ENCODE data around the gene TRMT61A. TPM values are rescaled to one million over a fixed set of nuclear protein-coding genes. Genes with fewer than 3 reads are reported as not detected.

Gene TRMT61A
- total RNA-seq, 1 experiment from 2014 or later: 14.9 TPM

- H3K27ac ChIP-seq (ENCODE audit: low read depth, low read length): peak overlapping the region; percentile 73
- DNase-seq (ENCODE audit: low read depth, low spot score) (no peak), ATAC-seq (no peak)
- peaks cover 0 to 12% of the 10 kb centered on the region in 2 experiments; a peak in 2 of 4 replicates for H3K36me3 ChIP-seq (ENCODE audit: control insufficient read depth in 1 of 2, insufficient read depth in 2 of 2, low read length in 2 of 2)
- ChIA-PET RAD21 (ENCODE audit: low non-redundant PET in 1 of 2, low total read pairs in 2 of 2, uncharacterized antibody in 2 of 2, unreplicated experiment in 2 of 2) (interaction anchor here in 1 of 2 experiments (1.4 kb wide), 1 partner anchor 27 kb away, joined by 5 read pairs; no protein-coding TSS in a partner anchor), CTCF (interaction anchor here (1.7 to 3.4 kb wide), 3 partner anchors 9 to 27 kb away, joined by 12 to 38 read pairs (median 16); partner anchors contain the start of gene TRMT61A), POLR2A (interaction anchor here (1.7 kb wide), 2 partner anchors 27 to 33 kb away, joined by 3 to 4 read pairs; no protein-coding TSS in a partner anchor)
- no peaks in the 10 kb centered on the region for H3K9me3 ChIP-seq (ENCODE audit: control insufficient read depth in 1 of 2, insufficient read depth in 1 of 2, low read depth in 1 of 2, low read length in 2 of 2)
- no peaks in the 10 kb centered on the region for H3K27me3 ChIP-seq (ENCODE audit: insufficient read depth, low read length)
- peaks cover 13 to 45% of the 10 kb centered on the region in 2 experiments; a peak in 3 of 4 replicates for H3K4me1 ChIP-seq (ENCODE audit: control insufficient read depth in 1 of 2, insufficient read depth in 2 of 2, low read length in 2 of 2)
- TF ChIP-seq ZBTB33 (IDR thresholded peaks at IDR 0.05; ENCODE audit: extremely low read depth, insufficient replicate concordance, low read length): no peak
- no peak for TF ChIP-seq SIN3A (IDR thresholded peaks at IDR 0.05; ENCODE audit: low read depth)
- TF ChIP-seq EZH2phosphoT487 (IDR thresholded peaks at IDR 0.05; ENCODE audit: borderline replicate concordance): no peak
- TF ChIP-seq POLR2A (IDR thresholded peaks at IDR 0.05; ENCODE audit: borderline replicate concordance, extremely low read depth, insufficient read depth, insufficient read length): no peak
- no peak for TF ChIP-seq TCF7L2 (IDR thresholded peaks at IDR 0.05; ENCODE audit: borderline replicate concordance, extremely low read depth, insufficient read depth, insufficient read length)
- no peak for TF ChIP-seq ZNF274 (IDR thresholded peaks at IDR 0.05; ENCODE audit: low read depth, low read length)
- TF ChIP-seq YY1 (IDR thresholded peaks at IDR 0.05; ENCODE audit: extremely low read depth, insufficient replicate concordance, low read depth, low read length): no peak
- TF ChIP-seq JUND (IDR thresholded peaks at IDR 0.05): no peak
- TF ChIP-seq, protein P1, sequence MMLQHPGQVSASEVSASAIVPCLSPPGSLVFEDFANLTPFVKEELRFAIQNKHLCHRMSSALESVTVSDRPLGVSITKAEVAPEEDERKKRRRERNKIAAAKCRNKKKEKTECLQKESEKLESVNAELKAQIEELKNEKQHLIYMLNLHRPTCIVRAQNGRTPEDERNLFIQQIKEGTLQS (IDR thresholded peaks at IDR 0.05): no peak
- TF ChIP-seq CTCF (IDR thresholded peaks at IDR 0.05 in 2 of 3, conservative IDR thresholded peaks at IDR 0.05 in 1 of 3; ENCODE audit: borderline replicate concordance in 1 of 3, insufficient read depth in 1 of 3, low read depth in 2 of 3, low read length in 2 of 3): no peak
- no peak overlapping the region for H3K9ac ChIP-seq (ENCODE audit: low read length)
- H2AFZ ChIP-seq (ENCODE audit: low read depth, low read length, poor library complexity, severe bottlenecking): no peak overlapping the region
- H3K4me3 ChIP-seq (replicated peaks in 1 of 2; ENCODE audit: low read depth in 1 of 2, low read length in 2 of 2): no peak overlapping the region
- no peaks in the 10 kb centered on the region; the same call in 1 of the 2 replicates for H4K20me1 ChIP-seq (ENCODE audit: insufficient read depth)
- H3K79me2 ChIP-seq (ENCODE audit: insufficient read depth, low read length): peaks cover 16% of the 10 kb centered on the region; the same call in 1 of the 2 replicates
- no peaks in the 10 kb centered on the region for H3K9me2 ChIP-seq (ENCODE audit: insufficient read depth)
- BruUV-seq (replicated peaks): TSS peak; percentile 75
- H3K4me2 ChIP-seq (ENCODE audit: low read length): 0 out of 2 replicates have a peak overlapping the region, but pooled peaks have one; percentile 95
- intact Hi-C loops (cut with micrococcal nuclease): no loop called here
These were observed 9.2 kb upstream of the TRMT61A start for GRCh38 chr14:103519837-103520212.
